Measurements from ENCODE around the gene PALMD. TPM values are rescaled to one million over a fixed set of nuclear protein-coding genes. Genes with fewer than 3 reads are reported as not detected.

Gene PALMD
- total and polyA plus RNA-seq, 2 experiments from 2014 or later, result 14.0 to 18.5 TPM

DNA sequence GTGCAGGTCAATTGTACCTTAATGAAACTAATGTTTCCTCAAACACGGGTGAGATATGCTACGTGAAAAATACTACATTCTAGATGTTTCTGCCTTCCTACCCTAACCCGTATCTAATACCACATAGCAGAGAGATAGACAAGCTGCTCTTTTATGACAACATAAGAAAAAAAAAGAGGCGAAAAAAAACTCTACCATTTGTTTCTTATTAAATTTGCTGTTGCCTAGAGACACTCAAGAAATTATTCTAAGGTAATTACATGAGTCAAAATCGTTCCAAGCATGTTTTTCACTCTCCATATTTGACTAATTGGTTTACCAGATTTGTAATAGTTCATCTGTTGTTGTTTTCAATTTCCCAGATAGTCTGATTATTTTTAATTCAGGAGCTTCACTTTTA lies 27.4 kb downstream of the PALMD start:
- Histone ChIP-seq H3K4me3 (no peak overlapping the region), H2AFZ (no peak overlapping the region), H3K9me3 (ENCODE audit: low read depth) (no peaks in the 10 kb centered on the region), H3K9me2 (replicated peaks; ENCODE audit: insufficient read depth) (no peaks in the 10 kb centered on the region), H3K27ac (no peak overlapping the region), H3K79me2 (no peaks in the 10 kb centered on the region), H4K20me1 (ENCODE audit: insufficient read depth, poor library complexity, severe bottlenecking) (no peaks in the 10 kb centered on the region), H3K36me3 (replicated peaks; ENCODE audit: insufficient read depth, low read depth) (no peaks in the 10 kb centered on the region), H3K27me3 (no peaks in the 10 kb centered on the region), H3K4me1 (ENCODE audit: insufficient read depth) (peaks cover 4% of the 10 kb centered on the region), H3K4me2 (no peak overlapping the region)
- 84% methylated on average over 5 of the region's 5 CpGs for WGBS (ENCODE audit: low lambda C conversion rate, missing lambda C conversion rate)
- no peak for TF ChIP-seq EZH2phosphoT487 (IDR thresholded peaks at IDR 0.05; ENCODE audit: low read depth, severe bottlenecking, unreplicated experiment)
- no peak for TF ChIP-seq EZH2 (IDR thresholded peaks at IDR 0.05; ENCODE audit: borderline replicate concordance)
- TF ChIP-seq, protein P1, sequence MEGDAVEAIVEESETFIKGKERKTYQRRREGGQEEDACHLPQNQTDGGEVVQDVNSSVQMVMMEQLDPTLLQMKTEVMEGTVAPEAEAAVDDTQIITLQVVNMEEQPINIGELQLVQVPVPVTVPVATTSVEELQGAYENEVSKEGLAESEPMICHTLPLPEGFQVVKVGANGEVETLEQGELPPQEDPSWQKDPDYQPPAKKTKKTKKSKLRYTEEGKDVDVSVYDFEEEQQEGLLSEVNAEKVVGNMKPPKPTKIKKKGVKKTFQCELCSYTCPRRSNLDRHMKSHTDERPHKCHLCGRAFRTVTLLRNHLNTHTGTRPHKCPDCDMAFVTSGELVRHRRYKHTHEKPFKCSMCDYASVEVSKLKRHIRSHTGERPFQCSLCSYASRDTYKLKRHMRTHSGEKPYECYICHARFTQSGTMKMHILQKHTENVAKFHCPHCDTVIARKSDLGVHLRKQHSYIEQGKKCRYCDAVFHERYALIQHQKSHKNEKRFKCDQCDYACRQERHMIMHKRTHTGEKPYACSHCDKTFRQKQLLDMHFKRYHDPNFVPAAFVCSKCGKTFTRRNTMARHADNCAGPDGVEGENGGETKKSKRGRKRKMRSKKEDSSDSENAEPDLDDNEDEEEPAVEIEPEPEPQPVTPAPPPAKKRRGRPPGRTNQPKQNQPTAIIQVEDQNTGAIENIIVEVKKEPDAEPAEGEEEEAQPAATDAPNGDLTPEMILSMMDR (IDR thresholded peaks at IDR 0.05; ENCODE audit: poor library complexity), result no peak
- DNase-seq (ENCODE audit: low spot score), result no peak

DNA sequence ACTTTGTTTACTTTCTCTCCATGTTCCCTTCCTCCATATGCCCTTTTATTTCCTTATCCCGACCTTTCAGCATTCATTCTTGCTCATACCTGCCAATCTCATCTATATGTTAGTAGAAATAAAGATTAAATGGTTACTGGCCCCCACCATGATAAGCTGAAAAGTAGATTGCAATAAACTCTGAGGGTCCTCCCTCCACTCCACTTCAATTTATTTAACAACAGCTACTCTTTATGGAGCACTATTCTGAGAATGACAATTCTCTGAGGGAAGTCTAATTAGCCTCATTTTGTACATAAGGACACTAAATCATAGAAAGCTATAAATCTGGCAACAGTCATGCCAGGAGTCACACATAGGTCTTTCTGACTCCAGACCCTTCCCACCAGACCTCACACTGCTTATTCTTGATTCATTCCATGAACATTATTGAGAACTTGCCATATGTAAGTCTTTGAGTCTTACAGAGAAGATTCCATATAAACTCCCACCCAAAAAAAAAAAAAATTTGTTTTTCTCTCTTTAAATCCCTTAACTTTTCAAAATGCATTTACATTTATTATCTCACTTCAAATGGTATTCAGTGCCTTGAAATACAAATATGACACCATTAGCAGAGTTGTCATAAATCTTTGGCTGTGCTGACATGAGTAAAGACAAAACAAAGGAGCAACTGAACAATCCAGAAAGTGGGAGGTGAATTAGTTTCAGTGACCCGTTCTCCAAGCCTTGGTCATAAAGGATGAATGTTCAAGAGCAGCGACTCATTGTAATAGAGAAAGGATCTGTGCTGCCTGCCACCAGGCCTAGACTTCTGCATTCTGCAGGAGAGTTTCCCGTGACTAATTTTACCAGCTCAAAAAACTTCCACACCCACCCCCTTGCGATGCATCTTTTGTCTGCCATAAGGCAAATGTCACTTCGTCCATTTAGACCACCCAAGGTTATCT lies 28.5 kb downstream of the PALMD start:
- Histone ChIP-seq H3K4me3 (no peak overlapping the region), H3K4me1 (ENCODE audit: insufficient read depth) (peaks cover 4% of the 10 kb centered on the region), H4K20me1 (ENCODE audit: insufficient read depth, poor library complexity, severe bottlenecking) (no peaks in the 10 kb centered on the region), H3K9me3 (ENCODE audit: low read depth) (no peaks in the 10 kb centered on the region), H3K4me2 (no peak overlapping the region), H3K27ac (no peak overlapping the region), H3K27me3 (no peaks in the 10 kb centered on the region), H3K79me2 (no peaks in the 10 kb centered on the region), H2AFZ (no peak overlapping the region), H3K9me2 (replicated peaks; ENCODE audit: insufficient read depth) (no peaks in the 10 kb centered on the region), H3K36me3 (replicated peaks; ENCODE audit: insufficient read depth, low read depth) (no peaks in the 10 kb centered on the region)
- WGBS (ENCODE audit: low lambda C conversion rate, missing lambda C conversion rate), result 73% methylated on average over 6 of the region's 6 CpGs
- TF ChIP-seq, protein P1 (IDR thresholded peaks at IDR 0.05; ENCODE audit: poor library complexity), result no peak
- TF ChIP-seq EZH2phosphoT487 (IDR thresholded peaks at IDR 0.05; ENCODE audit: low read depth, severe bottlenecking, unreplicated experiment), result no peak
- TF ChIP-seq EZH2 (IDR thresholded peaks at IDR 0.05; ENCODE audit: borderline replicate concordance), result no peak
- no peak for DNase-seq (ENCODE audit: low spot score)

DNA sequence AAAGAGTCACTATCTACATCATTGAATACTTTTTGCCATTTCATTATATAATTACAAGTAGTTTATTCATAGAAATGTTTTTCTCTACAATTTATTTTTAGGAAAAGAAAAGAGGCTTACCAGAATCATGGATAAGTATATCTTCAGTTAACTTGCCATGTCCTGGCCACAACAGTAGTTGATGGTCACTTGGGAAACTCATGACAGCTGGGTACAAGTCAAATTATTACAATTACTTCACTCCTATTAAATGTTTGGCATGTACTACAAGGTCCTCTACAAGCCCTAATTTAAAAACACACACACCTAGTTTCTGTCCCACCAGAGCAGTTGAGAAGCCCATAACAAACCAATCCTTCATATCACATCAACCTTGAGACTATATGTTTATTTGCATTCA lies 29.4 kb downstream of the PALMD start:
- Histone ChIP-seq H3K9me2 (replicated peaks; ENCODE audit: insufficient read depth) (no peaks in the 10 kb centered on the region), H3K27me3 (no peaks in the 10 kb centered on the region), H3K79me2 (no peaks in the 10 kb centered on the region), H3K9me3 (ENCODE audit: low read depth) (no peaks in the 10 kb centered on the region), H3K27ac (no peak overlapping the region), H2AFZ (no peak overlapping the region), H3K4me2 (no peak overlapping the region), H4K20me1 (ENCODE audit: insufficient read depth, poor library complexity, severe bottlenecking) (no peaks in the 10 kb centered on the region), H3K4me1 (ENCODE audit: insufficient read depth) (peaks cover 4% of the 10 kb centered on the region), H3K36me3 (replicated peaks; ENCODE audit: insufficient read depth, low read depth) (no peaks in the 10 kb centered on the region), H3K4me3 (no peak overlapping the region)
- TF ChIP-seq, protein P1 (IDR thresholded peaks at IDR 0.05; ENCODE audit: poor library complexity), result no peak
- TF ChIP-seq EZH2phosphoT487 (IDR thresholded peaks at IDR 0.05; ENCODE audit: low read depth, severe bottlenecking, unreplicated experiment) (no peak), EZH2 (IDR thresholded peaks at IDR 0.05; ENCODE audit: borderline replicate concordance) (no peak)
- no peak for DNase-seq (ENCODE audit: low spot score)

All from hepatocyte (in vitro differentiated cells).